IPS DF 4.7 (cell line): ENCODE measurements around the gene CHRD.

Source experiments
- DNase-seq: peaks from one replicate; pipeline ENCODE4 v3.0.0-alpha.2; 2013; ENCODE audit warnings: low spot score; ENCODE audit errors: extremely low read depth

The CHRD gene

DNA sequence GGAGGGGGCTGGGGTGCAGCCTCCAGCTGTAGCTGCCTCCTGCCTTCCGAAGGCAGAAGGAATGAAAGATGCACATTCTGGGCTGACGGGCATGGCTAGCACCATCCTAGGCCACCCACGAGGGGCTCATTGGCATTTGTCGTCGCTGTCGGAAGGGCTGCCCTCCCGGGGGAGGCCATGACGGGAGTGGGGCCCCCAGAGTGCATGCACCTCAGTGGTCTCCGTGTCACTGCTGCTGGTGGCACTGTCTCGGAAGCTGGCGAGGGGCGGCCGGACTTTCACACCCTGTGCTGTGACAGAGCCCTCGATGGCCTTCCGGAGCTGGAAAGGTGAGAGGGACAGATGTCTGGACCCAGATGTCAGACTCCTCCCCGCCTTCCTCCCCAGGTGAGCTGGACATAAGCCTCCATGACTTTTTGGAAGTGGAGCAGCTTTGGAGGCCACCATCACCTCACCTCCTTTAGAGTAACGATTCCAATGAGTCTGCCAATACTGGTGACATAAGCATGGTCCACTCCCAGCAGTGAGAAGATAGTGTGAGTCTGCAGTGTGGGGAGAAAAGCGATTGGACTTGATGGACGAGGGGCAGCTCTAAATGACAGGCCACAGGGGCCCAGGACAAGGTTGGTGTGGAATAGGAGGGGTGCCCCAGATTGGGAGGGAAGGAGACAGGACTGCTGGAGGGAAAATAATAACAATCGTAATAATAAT is 33.2 kb upstream of the CHRD start:
- no peak for DNase-seq

GRCh38 chr3:184347321-184348056 is 32.4 kb upstream of the CHRD start:
- DNase-seq = no peak

- no peak for DNase-seq
Measured at GRCh38 chr3:184348057-184348382, 31.8 kb upstream of the CHRD start.

DNA sequence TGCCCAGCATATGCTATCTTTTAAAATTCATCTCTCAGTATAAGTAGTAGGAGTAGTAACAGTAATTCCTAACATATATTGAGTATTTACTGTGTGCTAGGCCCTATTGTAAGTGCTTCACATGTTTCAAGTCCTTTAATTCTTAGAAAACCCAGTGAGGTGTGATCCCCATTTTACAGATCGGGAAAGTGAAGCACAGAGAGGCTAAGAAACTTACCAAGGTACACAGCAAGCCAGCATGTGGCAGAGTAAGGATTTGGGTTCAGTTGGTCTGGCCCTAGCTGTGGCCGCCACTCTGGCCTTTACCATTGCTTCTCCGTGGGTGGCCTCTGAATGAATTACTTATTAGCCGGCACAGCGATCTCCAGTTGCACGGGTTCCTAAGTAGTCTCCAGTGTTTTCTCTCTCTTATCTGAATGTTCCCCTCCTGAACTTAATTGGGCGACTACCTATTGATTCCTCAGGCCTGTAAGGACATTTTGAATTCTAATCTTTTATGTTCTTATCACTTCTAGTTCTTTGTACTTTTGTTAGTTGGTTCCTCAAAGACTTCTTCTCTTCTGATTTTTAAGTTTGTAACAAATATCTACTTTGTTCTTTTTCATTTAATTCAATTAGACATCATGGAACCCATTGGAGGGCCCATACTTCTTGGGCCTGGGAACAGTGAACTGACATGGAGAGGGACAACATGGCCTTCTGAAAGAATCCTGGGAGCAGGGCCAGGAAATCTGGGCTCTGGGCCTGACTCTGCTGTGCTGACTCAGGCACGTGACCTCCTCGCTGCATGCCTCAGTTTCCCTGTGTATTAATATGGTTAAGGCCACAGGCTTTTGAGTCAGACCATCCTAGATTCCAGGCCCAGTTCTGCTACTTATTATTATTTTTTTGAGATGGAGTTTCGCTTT is 30.0 kb upstream of the CHRD start:
- no peak for DNase-seq

DNA sequence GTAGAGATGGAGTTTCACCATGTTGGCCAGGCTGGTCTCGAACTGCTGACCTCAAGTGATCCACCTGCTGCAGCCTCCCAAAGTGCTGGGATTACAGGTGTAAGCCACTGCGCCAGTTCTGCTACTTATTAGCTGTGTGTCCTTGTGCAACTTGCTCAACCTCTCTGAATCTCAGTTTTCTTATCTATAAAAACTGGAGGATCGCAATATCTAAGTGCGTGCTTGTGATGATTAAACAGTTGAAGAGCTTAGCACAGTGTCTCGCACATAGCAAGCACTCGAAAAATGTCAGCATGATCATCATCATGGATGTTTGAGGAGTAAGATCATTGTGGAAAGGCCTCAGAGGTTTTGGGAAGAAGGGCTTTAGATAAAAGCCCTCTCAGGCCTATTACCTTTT is 29.2 kb upstream of the CHRD start:
- DNase-seq = no peak

GRCh38 chr3:184351511-184352148 is 28.2 kb upstream of the CHRD start:
- DNase-seq = no peak

GRCh38 chr3:184352149-184352785 is 27.6 kb upstream of the CHRD start:
- no peak for DNase-seq

GRCh38 chr3:184352897-184353545 is 26.8 kb upstream of the CHRD start:
- DNase-seq = no peak

- DNase-seq = no peak
Measured at GRCh38 chr3:184353546-184353941, 26.3 kb upstream of the CHRD start.

GRCh38 chr3:184354121-184354728 is 25.6 kb upstream of the CHRD start:
- DNase-seq = no peak

- DNase-seq = no peak
Measured at GRCh38 chr3:184354754-184355153, 25.1 kb upstream of the CHRD start.

DNA sequence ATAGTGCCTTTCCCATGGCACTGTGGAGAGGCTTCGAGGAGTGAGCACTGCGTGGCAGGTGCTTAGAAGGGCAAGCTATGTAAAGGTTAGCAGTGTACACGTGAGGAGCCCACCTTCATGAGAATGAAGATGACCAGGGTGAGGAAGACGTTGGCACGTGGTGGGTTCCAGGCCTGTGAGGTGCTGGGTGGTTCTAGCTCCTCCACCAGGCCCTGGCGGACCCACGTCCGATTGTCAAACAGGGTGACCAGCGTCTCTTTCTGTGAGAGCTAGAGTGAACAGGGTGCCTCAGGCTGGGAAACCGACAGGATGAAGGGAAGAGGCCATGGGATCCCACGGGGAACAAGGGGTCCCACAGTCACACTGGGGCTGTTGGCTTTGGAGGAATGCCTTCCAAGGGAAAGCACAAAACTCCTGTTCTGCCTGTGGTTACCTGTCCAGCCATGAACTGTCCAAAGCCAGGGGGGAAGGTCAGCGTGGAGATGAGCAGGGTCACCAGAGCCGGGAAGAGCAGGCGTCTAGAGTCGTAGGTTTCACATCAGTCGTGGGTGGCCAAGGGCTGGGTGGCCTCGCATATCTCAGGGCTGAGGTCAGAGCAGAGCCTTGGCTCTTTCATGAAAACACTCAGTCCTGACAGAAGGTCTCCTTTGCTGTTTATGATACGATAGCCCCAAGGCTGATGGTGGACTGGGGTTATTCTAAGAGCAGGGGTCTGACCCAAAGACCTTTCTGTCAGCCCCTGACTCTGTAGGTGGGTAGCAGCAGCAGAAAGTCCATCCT is 24.4 kb upstream of the CHRD start:
- no peak for DNase-seq

DNA sequence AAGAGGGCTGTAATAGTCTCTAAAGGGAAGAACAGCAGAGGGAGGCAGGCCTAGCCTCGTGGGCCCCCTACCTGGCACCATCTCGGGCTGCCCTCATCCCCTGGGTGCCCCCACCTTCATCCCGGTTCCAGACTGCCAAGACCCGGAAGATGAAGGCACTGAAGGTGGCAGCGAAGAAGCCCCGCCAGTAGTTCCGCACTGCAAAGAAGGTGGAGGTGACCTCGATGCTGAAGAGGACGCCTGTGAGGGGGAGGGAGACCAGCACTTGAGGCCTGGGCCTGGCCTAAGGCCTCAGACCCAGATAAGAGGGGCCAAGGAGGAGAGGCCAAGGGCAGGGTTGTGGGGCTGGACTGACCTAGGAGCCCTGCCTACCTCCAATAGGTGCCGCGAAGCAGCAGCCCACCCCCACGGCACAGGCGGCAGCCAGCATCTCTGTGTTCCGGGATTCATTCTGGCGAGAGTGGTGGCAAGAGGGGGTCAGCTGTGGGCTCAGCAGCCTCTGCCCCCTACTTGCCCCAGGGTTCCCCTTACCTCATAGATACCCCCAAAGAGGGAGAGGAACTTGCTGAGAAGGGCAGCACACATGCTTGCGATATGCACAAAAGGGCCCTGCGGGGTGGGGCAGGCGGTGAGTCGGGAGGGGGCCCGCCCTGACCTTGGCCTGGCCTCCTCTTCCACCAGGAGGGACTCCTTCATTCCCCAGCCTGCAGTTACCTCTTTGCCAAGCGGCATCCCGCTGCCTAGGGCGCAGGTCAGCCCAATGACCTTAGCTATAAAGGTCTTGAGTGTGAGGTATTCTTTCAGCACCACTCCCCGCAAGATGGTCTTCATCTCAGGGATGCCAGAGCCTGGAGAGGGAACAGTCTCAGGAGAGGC is 22.4 kb upstream of the CHRD start:
- DNase-seq = no peak

DNA sequence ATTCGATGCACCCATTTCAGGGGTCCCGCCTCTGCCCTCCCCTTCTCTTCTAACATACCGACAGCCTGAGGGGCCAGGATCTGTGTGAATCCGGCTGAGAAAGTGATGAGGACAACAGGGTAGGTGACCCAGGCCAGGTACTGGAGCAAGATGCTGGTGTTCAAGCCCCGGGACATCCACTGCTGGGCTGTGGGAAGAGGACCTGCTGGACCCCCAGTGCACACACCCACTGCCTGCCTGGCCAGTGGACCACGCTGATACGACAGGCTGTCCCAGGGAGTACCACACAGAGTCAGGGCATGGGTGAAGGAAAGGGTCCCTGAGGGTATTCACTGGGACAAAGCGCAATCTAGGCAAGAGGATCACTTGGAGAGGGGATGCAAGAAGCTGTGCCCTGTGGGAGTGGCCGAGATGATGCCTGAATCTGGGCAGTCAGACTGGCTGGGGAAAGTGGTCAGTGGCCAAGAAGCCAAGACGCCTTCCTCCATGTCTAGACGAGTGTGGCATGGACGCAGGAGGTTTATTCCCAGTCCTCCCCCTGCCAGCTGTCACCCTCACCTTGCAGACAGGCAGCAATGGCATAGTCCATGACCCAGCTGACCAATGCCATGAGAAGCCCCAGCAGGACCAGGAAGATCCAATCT is 21.6 kb upstream of the CHRD start:
- no peak for DNase-seq

DNA sequence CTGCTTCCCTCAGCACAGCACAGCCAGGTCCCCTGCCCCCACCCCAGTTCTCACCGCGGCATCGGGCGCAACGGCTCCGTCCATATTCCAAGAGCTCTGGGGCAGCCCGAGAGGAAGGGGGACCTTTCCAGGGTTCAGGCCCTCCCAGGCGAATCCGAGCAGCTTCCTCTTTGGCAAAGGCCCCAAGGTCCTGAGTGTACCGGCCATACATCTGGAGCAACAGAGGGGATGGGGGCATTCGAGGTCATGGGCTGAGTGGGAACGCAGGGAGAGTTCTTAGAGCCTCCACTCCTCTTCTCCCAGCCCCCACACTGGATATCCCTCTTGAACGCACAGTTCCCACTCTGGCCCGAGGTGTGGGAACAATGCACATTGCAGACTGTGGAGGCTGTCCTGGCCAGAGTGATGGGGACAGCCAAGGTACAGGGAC is 20.9 kb upstream of the CHRD start:
- DNase-seq = no peak

DNA sequence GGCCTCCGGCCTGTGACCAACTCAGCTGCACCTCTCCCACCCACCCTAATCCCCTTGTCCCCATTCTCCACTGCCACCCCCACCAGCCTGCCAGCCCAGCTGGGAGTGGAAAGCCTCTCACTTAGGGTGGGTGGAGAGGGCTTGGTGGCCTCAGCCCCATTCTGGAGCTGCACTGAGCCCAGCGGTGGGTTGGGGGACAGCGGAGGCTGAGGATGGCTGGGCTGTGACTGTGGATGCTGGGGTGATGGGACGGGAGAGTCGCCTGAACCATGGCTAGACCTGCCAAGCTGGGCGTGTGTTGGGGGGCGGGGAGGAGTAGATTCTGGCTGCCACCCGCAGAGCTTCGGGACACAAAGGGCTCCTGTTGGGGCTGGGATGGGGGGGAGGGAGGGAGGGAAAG is 20.2 kb upstream of the CHRD start:
- DNase-seq = no peak

DNA sequence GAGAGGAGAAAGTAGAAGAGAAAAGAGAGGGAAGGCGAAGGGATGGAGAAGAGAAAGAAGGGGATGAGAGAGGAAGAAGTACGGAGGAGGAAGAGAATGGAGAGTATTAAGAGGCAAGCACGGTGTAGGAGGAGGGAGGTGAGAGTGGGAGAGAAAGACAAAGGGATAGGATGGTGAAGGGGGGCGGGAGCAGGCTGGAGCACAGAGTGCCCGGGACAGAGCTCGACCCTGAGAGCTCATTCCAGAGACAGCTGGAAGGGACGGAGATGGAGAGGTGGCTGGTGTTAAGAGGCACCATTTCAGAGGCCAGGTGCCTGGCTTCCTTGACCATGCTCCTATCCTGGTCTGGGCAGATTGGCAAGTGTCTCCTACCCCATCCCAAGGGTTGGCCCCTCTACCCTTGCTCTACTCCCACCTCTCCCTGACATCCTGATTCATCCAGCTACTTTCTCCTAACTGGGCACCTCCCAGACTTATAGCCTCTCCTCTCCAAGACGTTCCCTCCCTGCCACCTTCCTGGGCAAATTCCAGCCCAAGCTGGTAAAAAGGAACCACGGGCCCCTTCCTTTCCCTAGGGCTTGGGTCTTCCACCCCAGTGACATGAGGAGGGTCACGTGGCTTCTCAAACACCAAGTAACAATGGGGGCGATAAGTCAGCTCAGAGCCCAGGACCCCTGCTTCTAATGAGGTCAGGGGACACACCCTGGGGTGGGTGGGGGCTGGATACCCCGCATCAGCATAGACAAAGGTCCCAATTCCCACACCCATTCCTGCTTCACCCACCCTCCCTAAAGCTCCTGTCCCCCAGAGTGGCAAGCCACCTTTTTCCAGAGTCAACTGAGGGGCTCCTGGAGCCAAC is 19.6 kb upstream of the CHRD start:
- no peak for DNase-seq
